GM12878 (cell line): ENCODE measurements around the gene TMEM176B. TPM values are rescaled to one million over a fixed set of nuclear protein-coding genes. Genes with fewer than 3 reads are reported as not detected.
A peak's percentile ranks its signal among the peaks of the same experiment; 100 is the strongest.

ENCODE experiments used
- BCL11A ChIP-seq: IDR thresholded peaks from 2 replicates; pipeline ENCODE4 v1.6.1; 2011; ENCODE audit warnings: low read depth, low read length
- DPF2 ChIP-seq: fragments of 450-650 bp; IDR thresholded peaks from 2 replicates; pipeline ENCODE4 v1.6.1; 2017; ENCODE audit warnings: mild to moderate bottlenecking
- EED ChIP-seq: sonication (generic); IDR thresholded peaks from 2 replicates; pipeline ENCODE4 v1.6.1; 2016; ENCODE audit warnings: antibody characterized with exemption, low read depth
- EZH2 ChIP-seq: IDR thresholded peaks from 2 replicates; pipeline ENCODE4 v1.6.1; 2012; ENCODE audit warnings: low read depth, mild to moderate bottlenecking, control low read depth, inconsistent platforms, low read length, borderline replicate concordance; ENCODE audit not compliant: control insufficient read depth
- FOS ChIP-seq: IDR thresholded peaks from 3 replicates; pipeline ENCODE4 v1.6.1; 2011; ENCODE audit warnings: borderline replicate concordance; ENCODE audit not compliant: insufficient read length; ENCODE audit errors: extremely low read depth
- MEF2A ChIP-seq: IDR thresholded peaks from 2 replicates; pipeline ENCODE4 v1.6.1; 2011; ENCODE audit warnings: low read depth, mild to moderate bottlenecking, low read length, moderate library complexity; ENCODE audit not compliant: insufficient read depth
- NFYA ChIP-seq: IDR thresholded peaks from 2 replicates; pipeline ENCODE4 v1.6.1; 2011; ENCODE audit warnings: low read depth, mild to moderate bottlenecking, low read length, improper control_type of control experiment, borderline replicate concordance
- NR2C1 ChIP-seq: fragments of 450-650 bp; IDR thresholded peaks from 2 replicates; pipeline ENCODE4 v1.6.1; 2017; ENCODE audit warnings: antibody characterized with exemption, mild to moderate bottlenecking, moderate library complexity
- NR2C2 ChIP-seq: IDR thresholded peaks from 2 replicates; pipeline ENCODE4 v1.6.1; 2011; ENCODE audit warnings: borderline replicate concordance, low read depth; ENCODE audit not compliant: control insufficient read depth, insufficient read length
- NRF1 ChIP-seq: conservative IDR thresholded peaks from 2 replicates; pipeline ENCODE4 v1.6.1; 2011; ENCODE audit warnings: mild to moderate bottlenecking, low read depth, low read length, improper control_type of control experiment
- POLR2AphosphoS2 ChIP-seq: IDR thresholded peaks from 2 replicates; pipeline ENCODE4 v1.6.1; 2011; ENCODE audit warnings: low read depth, mild to moderate bottlenecking, low read length, improper control_type of control experiment, moderate library complexity
- YY1 ChIP-seq: IDR thresholded peaks from 2 replicates; pipeline ENCODE4 v1.6.1; 2011; ENCODE audit warnings: low read depth, mild to moderate bottlenecking, low read length
- polyA plus RNA-seq, 11 experiments: library from polyadenylated mRNA; depleted of rRNA in 4 of 11; unstranded in 6 of 11; stranded (reverse) in 5 of 11; fragments of >200 nt; fragmentation: Nextera tagmentation in 4 of 11; fragmentation: Illumina TruSeq in 1 of 11; extraction: Ambion mirVana in 4 of 11; extraction: Trizol in 1 of 11; gene quantifications; 1 replicate in 1 of 11; 2 replicates in 10 of 11; pipeline versions ENCODE4 v1.2.1 to v1.2.3, GENCODE V29; 2011 to 2016; ENCODE audit warnings: inconsistent platforms in 2 of 11, missing spikeins in 2 of 11, low read depth in 1 of 11
- total RNA-seq, 4 experiments: library from RNA; depleted of rRNA in 3 of 4; stranded (reverse); fragments of >200 nt in 3 of 4; fragmentation: Illumina TruSeq in 1 of 4; extraction: Trizol in 1 of 4; gene quantifications; 2 replicates each; pipeline versions ENCODE4 v1.2.1 to v1.2.3, GENCODE V29; 2013 to 2021
- TF ChIP-seq, protein P1 (sequence below): IDR thresholded peaks from 2 replicates; pipeline ENCODE4 v1.6.1; 2012; ENCODE audit warnings: low read length, inconsistent platforms
- TF ChIP-seq, protein P2 (sequence below): IDR thresholded peaks from 2 replicates; pipeline ENCODE4 v1.6.1; 2012; ENCODE audit warnings: mild to moderate bottlenecking, low read depth, low read length
- TF ChIP-seq, protein P3 (sequence below): fragments of 450-650 bp; conservative IDR thresholded peaks from 2 replicates; pipeline ENCODE4 v1.6.1; 2017; ENCODE audit warnings: mild to moderate bottlenecking, moderate library complexity
- TF ChIP-seq, protein P4 (sequence below): IDR thresholded peaks from 2 replicates; pipeline ENCODE4 v1.6.1; 2012; ENCODE audit warnings: low read depth, low read length, improper control_type of control experiment
- TF ChIP-seq, protein P5 (sequence below): IDR thresholded peaks from 2 replicates; pipeline ENCODE4 v1.6.1; 2012; ENCODE audit warnings: low read depth, low read length, improper control_type of control experiment
- TF ChIP-seq, protein P6 (sequence below): fragments of 450-650 bp; IDR thresholded peaks from 2 replicates; pipeline ENCODE4 v1.6.1; 2017; ENCODE audit warnings: antibody characterized with exemption, mild to moderate bottlenecking, moderate library complexity

TMEM176B gene
- total and polyA plus RNA-seq, 10 of the 15 experiments (the other 5 are each of a cell fraction or from before 2014, with no cell fraction given): 0.05 to 0.40 (median 0.20) TPM; not detected in 4

DNA sequence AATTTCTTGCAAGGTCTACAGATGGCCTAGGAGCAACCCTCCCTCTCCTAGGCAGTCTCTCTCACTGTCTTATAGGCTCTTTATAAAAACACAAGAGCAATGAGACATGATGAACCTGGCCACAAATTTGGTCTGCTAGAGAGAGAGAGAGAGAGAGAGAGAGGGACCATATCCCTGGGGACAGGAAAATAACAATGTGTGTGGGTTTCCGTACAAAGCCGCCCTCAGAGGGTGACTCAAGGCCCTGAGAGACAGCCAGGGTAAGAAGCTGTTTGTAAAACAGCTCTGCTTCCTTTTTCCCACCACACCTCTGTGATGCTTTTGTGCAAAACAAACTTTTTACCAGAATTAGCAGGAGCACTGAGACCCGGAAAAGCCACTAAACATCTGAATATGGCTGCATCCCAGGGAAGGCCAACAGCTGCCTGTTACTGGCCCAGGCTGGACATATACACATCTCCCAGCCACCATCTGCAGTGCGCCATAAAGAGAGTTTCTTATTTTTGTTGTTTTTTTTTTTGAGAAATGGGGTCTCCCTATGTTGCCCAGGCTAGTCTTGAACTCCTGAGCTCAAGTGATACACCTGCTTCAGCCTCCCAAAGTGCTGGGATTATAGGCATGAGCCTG, 44.6 kb downstream of the TMEM176B start (continued):
- TF ChIP-seq, protein P1, sequence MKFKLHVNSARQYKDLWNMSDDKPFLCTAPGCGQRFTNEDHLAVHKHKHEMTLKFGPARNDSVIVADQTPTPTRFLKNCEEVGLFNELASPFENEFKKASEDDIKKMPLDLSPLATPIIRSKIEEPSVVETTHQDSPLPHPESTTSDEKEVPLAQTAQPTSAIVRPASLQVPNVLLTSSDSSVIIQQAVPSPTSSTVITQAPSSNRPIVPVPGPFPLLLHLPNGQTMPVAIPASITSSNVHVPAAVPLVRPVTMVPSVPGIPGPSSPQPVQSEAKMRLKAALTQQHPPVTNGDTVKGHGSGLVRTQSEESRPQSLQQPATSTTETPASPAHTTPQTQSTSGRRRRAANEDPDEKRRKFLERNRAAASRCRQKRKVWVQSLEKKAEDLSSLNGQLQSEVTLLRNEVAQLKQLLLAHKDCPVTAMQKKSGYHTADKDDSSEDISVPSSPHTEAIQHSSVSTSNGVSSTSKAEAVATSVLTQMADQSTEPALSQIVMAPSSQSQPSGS: peak; percentile 78
- no peak for TF ChIP-seq NRF1
- TF ChIP-seq, protein P2, sequence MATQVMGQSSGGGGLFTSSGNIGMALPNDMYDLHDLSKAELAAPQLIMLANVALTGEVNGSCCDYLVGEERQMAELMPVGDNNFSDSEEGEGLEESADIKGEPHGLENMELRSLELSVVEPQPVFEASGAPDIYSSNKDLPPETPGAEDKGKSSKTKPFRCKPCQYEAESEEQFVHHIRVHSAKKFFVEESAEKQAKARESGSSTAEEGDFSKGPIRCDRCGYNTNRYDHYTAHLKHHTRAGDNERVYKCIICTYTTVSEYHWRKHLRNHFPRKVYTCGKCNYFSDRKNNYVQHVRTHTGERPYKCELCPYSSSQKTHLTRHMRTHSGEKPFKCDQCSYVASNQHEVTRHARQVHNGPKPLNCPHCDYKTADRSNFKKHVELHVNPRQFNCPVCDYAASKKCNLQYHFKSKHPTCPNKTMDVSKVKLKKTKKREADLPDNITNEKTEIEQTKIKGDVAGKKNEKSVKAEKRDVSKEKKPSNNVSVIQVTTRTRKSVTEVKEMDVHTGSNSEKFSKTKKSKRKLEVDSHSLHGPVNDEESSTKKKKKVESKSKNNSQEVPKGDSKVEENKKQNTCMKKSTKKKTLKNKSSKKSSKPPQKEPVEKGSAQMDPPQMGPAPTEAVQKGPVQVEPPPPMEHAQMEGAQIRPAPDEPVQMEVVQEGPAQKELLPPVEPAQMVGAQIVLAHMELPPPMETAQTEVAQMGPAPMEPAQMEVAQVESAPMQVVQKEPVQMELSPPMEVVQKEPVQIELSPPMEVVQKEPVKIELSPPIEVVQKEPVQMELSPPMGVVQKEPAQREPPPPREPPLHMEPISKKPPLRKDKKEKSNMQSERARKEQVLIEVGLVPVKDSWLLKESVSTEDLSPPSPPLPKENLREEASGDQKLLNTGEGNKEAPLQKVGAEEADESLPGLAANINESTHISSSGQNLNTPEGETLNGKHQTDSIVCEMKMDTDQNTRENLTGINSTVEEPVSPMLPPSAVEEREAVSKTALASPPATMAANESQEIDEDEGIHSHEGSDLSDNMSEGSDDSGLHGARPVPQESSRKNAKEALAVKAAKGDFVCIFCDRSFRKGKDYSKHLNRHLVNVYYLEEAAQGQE: no peak
- no peak for TF ChIP-seq YY1
- TF ChIP-seq, protein P3, sequence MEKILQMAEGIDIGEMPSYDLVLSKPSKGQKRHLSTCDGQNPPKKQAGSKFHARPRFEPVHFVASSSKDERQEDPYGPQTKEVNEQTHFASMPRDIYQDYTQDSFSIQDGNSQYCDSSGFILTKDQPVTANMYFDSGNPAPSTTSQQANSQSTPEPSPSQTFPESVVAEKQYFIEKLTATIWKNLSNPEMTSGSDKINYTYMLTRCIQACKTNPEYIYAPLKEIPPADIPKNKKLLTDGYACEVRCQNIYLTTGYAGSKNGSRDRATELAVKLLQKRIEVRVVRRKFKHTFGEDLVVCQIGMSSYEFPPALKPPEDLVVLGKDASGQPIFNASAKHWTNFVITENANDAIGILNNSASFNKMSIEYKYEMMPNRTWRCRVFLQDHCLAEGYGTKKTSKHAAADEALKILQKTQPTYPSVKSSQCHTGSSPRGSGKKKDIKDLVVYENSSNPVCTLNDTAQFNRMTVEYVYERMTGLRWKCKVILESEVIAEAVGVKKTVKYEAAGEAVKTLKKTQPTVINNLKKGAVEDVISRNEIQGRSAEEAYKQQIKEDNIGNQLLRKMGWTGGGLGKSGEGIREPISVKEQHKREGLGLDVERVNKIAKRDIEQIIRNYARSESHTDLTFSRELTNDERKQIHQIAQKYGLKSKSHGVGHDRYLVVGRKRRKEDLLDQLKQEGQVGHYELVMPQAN: no peak
- TF ChIP-seq NR2C2: no peak
- TF ChIP-seq EZH2: no peak
- TF ChIP-seq NR2C1: no peak
- peak; percentile 70; the same call in 1 of the 2 replicates for TF ChIP-seq BCL11A
- no peak for TF ChIP-seq NFYA
- TF ChIP-seq MEF2A: peak; percentile 45; the same call in 1 of the 2 replicates
- TF ChIP-seq, protein P4, sequence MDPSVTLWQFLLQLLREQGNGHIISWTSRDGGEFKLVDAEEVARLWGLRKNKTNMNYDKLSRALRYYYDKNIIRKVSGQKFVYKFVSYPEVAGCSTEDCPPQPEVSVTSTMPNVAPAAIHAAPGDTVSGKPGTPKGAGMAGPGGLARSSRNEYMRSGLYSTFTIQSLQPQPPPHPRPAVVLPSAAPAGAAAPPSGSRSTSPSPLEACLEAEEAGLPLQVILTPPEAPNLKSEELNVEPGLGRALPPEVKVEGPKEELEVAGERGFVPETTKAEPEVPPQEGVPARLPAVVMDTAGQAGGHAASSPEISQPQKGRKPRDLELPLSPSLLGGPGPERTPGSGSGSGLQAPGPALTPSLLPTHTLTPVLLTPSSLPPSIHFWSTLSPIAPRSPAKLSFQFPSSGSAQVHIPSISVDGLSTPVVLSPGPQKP: no peak
- TF ChIP-seq FOS: no peak
- TF ChIP-seq POLR2AphosphoS2: no peak
- TF ChIP-seq DPF2: no peak
- TF ChIP-seq, protein P5, sequence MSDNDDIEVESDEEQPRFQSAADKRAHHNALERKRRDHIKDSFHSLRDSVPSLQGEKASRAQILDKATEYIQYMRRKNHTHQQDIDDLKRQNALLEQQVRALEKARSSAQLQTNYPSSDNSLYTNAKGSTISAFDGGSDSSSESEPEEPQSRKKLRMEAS: no peak
- TF ChIP-seq EED: 0 out of 2 replicates have a peak, but pooled peaks have one; percentile 46
- TF ChIP-seq, protein P6, sequence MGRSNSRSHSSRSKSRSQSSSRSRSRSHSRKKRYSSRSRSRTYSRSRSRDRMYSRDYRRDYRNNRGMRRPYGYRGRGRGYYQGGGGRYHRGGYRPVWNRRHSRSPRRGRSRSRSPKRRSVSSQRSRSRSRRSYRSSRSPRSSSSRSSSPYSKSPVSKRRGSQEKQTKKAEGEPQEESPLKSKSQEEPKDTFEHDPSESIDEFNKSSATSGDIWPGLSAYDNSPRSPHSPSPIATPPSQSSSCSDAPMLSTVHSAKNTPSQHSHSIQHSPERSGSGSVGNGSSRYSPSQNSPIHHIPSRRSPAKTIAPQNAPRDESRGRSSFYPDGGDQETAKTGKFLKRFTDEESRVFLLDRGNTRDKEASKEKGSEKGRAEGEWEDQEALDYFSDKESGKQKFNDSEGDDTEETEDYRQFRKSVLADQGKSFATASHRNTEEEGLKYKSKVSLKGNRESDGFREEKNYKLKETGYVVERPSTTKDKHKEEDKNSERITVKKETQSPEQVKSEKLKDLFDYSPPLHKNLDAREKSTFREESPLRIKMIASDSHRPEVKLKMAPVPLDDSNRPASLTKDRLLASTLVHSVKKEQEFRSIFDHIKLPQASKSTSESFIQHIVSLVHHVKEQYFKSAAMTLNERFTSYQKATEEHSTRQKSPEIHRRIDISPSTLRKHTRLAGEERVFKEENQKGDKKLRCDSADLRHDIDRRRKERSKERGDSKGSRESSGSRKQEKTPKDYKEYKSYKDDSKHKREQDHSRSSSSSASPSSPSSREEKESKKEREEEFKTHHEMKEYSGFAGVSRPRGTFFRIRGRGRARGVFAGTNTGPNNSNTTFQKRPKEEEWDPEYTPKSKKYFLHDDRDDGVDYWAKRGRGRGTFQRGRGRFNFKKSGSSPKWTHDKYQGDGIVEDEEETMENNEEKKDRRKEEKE: no peak
